Medulla oblongata (tissue), 1 donor: ENCODE results near the gene PFKFB4.
"Not testable (repeated sequence)": the region's sequence is repeated elsewhere in the genome, so short reads cannot be mapped to it uniquely, and the experiment has no call there.

ENCODE experiments used
- DNase-seq: peaks from one replicate; pipeline ENCODE4 v3.0.0-alpha.2; 2015; ENCODE audit errors: extremely low spot score

PFKFB4 gene

GRCh38 chr3:48561045-48561736, 4.6 kb upstream of the PFKFB4 start:
- peak; percentile 55 for DNase-seq

GRCh38 chr3:48560648-48561018, 4.0 kb upstream of the PFKFB4 start:
- peak; percentile 49 for DNase-seq

- DNase-seq, result peak; percentile 27
These were observed 2.0 kb upstream of the PFKFB4 start for GRCh38 chr3:48558493-48559134.

GRCh38 chr3:48555949-48556795, 431 bp downstream of the PFKFB4 start:
- no peak for DNase-seq

- no peak for DNase-seq
These were observed 1.2 kb downstream of the PFKFB4 start for GRCh38 chr3:48555231-48555948.

- no peak for DNase-seq
These were observed 2.4 kb downstream of the PFKFB4 start for GRCh38 chr3:48553886-48554845.

DNA sequence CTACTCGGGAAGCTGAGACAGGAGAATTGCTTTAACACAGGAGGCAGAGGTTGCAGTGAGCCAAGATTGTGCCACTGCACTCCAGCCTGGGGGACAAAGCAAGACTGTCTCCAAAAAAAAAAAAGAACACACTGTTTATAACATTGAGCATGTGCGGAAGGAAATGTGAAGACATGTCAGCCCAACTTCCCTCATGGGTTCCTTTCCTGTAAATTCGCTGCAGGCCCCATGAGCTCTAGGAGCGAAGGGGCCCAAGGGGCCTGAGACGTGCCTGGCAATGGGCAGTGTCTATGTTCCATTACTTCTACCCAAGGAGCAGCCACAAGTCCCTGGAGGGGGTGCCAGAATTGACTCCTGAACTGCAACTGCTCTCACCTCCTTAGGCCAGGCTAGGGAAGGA, 3.2 kb downstream of the PFKFB4 start:
- no peak for DNase-seq

DNA sequence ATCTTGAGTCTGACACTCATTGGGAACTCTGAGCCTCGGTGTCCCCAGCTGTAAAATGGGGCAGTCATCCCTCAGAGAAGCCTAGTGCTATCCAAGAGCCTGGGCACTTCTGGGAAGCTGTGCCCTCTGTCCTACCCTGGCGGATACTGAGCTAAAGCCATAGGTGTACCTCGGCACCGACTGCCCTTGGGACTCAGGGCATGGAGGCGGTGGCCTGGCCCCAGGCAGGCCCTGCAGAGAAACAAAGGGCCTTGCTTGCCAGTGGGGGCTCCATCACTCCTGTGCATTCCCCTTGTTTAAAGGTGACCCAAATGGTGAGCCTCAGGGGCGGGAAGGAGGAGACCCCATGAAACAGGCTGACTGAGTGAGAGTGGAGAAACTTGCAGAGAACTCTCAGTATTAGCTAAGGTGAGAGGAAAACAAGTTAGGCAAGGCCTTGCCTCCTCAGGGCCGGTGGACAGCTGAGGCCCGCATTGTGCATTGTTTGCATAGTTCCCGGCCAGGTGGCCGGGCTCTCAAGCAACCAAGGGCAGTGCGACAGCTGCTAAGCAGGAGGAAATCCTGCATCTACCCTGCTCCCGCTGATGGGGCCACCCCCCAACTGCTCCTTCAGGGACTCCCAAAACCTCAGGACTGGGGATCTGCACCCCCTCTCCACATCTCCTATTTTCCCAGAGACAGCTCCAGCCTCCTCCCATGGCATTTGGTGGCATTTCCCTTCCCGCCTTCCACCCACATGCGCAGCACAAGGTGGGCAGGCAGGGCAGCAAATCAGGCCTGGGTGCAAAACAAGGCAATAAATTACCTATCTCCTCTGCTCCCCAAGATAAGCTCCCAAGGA, 4.3 kb downstream of the PFKFB4 start:
- no peak for DNase-seq

- not testable (repeated sequence) for DNase-seq
These were observed 5.0 kb downstream of the PFKFB4 start for GRCh38 chr3:48551651-48552050.

- DNase-seq, result peak; percentile 95
These were observed 7.6 kb downstream of the PFKFB4 start for GRCh38 chr3:48548729-48549705.

DNA sequence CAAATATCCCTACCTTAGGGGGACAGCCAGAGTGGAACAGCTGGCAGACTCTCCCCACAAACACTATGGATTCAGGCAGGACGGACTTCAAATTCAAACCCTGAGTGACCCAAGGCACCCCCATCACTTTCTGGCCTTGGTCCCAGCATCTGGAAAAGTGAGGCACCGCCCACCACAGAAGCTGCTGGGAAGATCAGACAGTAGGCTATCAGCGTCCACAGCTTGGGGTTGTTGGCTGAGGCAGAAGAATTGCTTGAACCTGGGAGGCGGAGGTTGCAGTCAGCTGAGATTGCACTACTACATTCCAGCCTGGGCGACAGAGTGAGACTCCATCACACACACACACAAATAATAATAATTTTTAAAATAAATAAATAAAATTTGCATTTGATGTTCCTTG, 8.5 kb downstream of the PFKFB4 start:
- DNase-seq, result no peak

- peak; percentile 56 for DNase-seq
These were observed 10.3 kb downstream of the PFKFB4 start for GRCh38 chr3:48546203-48546829.

- DNase-seq, result no peak
These were observed 12.5 kb downstream of the PFKFB4 start for GRCh38 chr3:48544141-48544540.

DNA sequence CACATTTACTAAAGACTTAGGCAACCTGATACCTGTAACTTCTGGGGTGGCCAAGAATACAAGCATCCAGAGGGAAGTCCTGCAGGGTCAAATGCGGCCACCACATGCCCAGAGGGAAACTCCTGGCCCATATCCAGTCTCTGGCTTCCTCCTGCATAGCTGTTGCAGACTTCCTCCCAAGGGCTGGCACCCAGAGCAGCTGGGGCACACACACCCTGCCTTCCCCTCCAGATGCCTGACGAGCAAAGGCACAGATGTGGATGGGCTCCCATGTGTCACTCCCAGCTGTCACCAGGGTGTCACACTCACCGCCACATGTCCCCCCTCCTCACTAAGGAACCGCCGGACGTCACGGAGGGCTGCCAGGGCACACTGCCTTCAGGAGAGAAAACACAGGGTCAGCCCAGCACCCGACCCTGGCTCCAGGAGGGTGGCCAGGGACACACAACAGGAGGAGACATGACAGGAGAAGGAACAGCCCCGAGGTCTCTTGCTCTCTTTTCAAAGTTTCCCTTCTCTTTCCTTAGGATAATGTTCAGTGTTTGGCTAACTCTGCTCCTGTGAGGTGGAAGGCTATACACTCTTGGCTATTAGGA, 13.2 kb downstream of the PFKFB4 start:
- DNase-seq, result peak; percentile 51

- no peak for DNase-seq
These were observed 18.2 kb downstream of the PFKFB4 start for GRCh38 chr3:48538451-48538850.

DNA sequence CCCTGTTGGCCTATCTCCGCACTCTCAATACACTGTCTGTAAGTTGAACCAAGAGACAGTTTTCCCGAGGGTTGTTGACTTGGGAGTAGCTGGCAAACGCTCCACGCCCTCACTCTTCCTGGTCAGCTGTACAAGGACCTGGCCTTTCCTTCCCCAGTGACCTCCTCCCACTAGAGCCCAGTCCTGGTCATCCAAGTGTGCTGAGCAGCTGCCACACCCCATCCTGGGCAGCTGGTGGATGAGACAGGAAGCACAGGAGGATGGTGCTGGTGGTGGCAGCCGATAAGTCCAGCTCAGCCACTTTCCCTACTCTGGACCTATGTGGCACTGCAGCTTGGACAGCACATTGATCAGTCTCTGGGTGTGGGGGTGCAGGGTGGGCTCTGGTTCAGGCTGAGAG, 19.8 kb downstream of the PFKFB4 start:
- no peak for DNase-seq

DNA sequence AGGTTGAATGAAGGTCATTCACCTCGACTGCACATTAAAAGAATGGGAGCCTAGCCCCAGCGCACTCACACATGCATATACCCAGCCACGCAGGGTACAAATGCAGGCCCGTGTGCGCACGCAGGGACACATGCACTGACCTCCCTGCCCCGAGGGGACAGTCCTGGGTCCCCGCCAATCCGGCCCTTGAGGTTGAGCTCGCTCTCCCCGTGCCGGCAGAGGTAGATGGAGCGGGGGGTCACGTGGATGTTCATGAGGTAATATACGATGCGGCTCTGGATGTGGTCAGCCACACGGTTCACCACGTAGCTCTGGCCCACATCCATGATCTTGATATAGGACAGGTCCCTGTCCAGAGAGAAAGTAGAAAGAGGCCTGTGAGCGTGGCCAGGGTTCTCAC, 20.5 kb downstream of the PFKFB4 start:
- no peak for DNase-seq

DNA sequence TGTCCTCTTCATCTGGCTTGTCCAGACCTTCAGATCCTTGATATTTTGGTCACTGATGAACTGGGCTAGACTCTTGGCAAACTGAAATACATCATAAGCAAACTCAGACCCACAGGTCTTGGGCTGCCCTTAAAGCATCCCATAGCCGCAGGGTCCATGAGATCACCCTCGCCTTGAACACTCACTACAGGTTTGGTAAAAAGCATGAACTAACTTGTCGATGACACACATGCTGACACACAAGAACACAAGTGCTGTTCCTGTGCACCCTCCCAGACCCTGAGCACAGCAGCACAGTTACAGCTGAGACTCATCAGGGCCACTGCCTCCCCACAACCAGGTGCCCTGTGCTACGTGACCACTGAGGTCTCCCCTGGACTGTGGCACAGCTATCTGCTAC, 21.0 kb downstream of the PFKFB4 start:
- DNase-seq, result no peak
